Amniotic stem cell (primary cell): Measurements from ENCODE around the gene TTC34.
A peak's percentile ranks its signal among the peaks of the same experiment; 100 is the strongest.
"Not testable (repeated sequence)": the region's sequence is repeated elsewhere in the genome, so short reads cannot be mapped to it uniquely, and the experiment has no call there.

Experiments used
- DNase-seq: peaks from one replicate; lab custom pipeline; 2025; lab: John Stamatoyannopoulos, UW

The TTC34 gene

DNA sequence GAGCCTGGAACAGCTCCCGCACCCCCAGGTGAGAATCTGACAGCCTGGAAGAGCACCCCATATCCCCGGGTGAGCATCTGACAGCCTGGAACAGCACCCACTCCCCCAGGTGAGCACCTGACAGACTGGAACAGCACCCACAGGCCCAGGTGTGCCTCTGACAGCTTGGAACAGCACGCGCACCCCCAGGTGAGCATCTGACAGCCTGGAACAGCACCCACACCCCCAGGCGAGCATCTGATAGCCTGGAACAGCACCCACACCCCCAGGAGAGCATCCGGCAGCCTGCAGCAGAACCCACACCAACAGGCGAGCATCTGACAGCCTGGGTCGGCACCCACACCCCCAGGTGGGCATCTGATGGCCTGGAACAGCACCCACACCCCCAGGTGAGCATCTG lies 141.7 kb downstream of the TTC34 start:
- not testable (repeated sequence) for DNase-seq

DNA sequence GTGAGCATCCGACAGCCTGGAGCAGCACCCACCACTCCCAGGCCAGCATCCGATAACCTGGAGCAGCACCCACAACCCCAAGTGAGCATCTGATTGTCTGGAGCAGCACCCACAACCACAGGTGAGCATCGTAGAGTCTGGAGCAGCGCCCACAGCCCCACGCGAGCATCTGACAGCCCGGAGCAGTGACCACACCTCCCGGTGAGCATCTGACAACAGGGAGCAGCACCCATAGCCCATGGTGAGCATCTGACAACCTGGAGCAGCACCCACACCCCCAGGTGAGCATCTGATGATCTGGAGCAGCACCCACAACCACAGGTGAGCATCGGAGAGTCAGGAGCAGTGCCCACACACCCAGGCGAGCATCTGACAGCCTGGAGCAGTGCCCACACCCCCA lies 143.6 kb downstream of the TTC34 start:
- not testable (repeated sequence) for DNase-seq

DNA sequence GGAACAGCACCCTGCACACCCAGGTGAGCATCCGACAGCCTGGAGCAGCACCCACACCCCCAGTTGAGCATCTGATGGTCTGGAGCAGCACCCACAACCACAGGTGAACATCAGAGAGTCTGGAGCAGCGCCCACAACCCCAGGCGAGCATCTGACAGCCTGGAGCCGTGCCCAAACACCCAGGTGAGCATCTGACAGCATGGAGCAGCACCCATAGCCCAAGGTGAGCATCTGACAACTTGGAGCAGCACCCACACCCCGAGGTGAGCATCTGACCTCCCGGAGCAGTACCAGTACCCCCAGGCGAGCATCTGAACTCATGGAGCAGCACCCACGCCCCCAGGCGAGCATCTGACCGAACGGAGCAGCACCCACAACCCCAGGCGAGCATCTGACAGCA lies 144.4 kb downstream of the TTC34 start:
- DNase-seq, result not testable (repeated sequence)

DNA sequence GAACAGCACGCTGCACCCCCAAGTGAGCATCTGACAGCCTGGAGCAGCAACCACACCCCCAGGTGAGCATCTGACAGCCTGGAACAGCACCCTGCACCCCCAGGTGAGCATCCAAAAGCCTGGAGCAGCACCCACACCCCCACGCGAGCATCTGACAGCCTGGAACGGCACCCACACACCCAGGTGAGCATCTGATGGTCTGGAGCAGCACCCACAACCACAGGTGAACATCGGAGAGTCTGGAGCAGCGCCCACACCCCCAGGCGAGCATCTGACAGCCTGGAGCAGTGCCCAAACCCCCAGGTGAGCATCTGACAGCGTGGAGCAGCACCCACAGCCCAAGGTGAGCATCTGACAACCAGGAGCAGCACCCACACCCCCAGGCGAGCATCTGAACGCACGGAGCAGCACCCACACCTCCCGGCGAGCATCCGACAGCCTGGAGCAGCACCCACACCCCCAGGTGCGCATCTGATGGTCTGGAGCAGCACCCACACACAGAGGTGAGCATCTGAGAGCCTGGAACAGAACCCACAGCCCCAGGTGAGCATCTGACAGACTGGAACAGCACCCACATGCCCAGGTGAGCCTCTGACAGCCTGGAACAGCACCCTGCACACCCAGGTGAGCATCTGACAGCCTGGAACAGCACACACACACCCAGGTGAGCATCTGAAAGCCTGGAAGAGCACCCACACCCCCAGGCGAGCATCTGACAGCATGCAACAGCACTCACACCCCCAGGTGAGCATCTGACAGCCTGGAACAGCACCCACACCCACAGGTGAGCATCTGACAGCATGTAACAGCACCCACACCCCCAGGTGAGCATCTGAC lies 145.7 kb downstream of the TTC34 start:
- not testable (repeated sequence) for DNase-seq

DNA sequence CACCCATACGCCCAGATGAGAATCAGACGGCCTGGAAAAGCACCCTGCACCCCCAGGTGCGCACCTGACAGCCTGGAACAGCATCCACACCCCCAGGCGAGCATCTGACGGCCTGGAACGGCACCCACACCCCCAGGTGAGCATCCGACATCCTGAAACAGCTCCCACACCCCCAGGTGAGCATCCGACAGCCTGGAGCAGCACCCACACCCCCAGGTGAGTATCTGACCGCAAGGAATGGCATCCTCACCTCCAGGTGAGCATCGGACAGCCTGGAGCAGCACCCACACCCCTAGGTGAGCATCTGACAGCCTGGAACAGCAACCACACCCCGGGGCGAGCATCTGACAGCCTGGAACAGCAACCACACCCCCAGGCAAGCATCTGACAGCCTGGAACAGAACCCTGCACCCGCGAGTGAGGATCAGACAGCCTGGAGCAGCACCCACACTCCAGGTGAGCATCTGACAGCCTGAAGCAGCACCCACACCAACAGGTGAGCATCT lies 147.0 kb downstream of the TTC34 start:
- not testable (repeated sequence) for DNase-seq

DNA sequence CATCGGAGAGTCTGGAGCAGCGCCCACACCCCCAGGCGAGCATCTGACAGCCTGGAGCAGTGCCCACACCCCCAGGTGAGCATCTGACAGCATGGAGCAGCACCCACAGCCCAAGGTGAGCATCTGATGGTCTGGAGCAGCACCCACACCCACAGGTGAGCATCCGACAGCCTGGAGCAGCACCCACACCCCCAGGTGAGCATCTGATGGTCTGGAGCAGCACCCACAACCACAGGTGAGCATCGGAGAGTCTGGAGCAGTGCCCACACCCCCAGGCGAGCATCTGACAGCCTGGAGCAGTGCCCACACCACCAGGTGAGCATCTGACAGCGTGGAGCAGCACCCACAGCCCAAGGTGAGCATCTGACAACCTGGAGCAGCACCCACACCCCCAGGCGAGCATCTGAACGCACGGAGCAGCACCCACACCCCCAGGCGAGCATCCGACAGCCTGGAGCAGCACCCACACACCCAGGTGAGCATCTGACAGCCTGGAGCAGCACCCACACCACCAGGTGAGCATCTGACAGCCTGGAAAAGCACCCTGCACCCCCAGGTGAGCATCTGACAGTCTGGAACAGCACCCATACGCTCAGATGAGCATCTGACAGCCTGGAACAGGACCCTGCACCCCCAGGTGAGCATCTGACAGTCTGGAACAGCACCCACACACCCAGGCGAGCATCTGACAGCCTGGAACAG lies 147.6 kb downstream of the TTC34 start:
- DNase-seq, result not testable (repeated sequence)

DNA sequence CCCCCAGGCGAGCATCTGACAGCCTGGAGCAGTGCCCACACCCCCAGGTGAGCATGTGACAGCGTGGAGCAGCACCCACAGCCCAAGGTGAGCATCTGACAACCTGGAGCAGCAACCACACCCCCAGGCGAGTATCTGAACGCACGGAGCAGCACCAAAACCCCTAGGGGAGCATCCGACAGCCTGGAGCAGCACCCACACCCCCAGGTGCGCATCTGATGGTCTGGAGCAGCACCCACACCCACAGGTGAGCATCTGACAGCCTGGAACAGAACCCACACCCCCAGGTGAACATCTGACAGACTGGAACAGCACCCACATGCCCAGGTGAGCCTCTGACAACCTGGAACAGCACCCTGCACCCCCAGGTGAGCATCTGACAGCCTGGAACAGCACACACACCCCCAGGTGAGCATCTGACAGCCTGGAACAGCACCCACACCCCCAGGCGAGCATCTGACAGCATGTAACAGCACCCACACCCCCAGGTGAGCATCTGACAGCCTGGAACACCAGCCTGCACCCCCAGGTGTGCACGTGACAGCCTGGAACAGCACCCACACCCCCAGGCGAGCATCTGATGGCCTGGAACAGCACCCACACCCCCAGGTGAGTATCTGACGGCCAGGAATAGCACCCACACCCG lies 148.4 kb downstream of the TTC34 start:
- not testable (repeated sequence) for DNase-seq

DNA sequence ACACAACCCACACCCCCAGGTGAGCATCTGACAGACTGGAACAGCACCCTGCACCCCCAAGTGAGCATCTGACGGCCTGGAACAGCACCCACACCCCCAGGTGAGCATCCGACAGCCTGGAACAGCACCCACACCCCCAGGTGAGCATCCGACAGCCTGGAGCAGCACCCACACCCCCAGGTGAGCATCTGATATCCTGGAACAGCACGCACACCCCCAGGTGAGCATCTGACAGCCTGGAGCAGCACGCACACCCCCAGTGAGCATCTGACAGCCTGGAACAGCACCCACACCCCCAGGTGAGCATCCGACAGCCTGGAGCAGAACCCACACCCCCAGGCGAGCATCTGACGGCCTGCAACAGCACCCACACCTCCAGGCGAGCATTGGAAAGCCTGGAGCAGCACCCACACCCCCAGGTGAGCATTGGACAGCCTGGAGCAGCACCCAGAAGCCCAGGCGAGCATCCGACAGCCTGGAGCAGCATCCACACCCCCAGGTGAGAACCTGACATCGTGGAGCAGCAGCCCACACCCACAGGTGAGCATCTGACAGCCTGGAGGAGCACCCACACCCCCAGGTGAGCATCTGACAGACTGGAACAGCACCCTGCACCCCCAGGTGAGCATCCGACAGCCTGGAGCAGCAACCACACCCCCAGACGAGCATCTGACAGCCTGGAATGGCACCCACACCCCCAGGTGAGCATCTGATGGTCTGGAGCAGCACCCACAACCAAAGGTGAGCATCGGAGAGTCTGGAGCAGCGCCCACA lies 149.2 kb downstream of the TTC34 start:
- not testable (repeated sequence) for DNase-seq

DNA sequence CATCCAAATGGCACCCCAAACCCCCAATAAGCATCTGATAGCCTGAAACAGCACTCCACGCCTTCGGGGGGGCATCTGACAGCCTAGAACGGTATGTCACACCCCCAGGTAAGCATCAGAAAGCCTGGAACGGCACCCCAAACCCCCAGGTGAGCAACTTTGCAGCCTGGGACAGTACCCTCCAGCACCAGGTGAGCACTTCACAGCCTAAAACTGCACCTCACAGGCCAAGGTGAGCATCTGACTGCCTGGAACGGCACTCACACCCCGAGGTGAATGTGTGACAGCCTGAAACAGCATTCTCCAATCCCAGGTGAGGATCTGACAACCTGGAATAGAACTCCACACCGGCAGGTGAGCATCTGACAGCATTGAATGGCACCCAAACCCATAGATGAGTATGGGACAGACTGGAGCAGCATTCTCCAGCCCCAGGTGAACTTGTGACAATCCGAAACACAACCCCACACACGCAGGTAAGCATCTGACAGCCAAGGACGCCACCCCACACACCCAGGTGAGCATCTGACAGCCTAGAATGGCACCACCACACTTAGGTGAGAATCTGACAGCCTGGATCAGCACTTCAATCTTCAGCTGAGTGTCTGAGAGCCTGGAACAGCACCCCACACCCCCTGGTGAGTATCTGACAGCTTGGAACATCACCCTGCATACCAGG lies 150.4 kb downstream of the TTC34 start:
- DNase-seq, result no peak

DNA sequence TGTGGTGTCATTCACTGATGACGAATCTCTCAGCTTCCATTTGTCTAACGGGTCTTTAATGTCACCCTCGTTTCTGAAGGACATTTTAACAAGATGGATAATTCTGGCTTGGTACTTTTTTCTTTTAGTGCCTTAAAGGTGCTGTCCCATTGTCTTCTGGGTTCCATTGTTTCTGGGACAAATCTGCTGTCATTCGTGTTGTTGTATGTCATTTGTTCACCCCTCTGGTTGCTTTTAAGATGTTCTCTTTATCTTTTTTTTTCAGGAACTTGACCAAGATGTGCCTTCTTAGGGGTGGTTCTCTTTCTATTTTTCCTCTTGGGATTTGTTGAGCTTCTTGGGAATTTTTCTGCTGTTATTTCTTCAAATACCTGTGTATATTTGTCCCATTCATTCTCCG lies 154.7 kb downstream of the TTC34 start:
- no peak for DNase-seq

DNA sequence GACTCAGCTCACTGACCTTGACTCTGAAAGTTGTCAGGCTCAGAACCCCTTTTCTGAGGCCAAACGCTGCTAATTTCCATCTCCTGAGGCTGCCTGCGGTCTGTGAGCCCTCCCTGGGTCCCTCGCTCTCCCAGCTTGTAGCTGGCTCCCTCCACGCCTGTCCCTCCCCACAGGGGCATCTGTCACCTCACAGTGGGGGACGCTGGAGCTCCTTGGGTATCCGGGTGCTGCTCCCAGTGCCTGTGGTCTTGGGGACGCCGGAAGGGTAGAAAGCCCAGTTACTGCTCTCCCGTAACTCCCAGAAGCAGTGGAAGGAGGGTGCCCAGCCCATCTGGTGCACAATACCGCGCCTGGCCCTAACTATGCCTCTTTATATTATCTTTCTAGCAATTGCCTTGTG lies 155.7 kb downstream of the TTC34 start:
- no peak for DNase-seq

DNA sequence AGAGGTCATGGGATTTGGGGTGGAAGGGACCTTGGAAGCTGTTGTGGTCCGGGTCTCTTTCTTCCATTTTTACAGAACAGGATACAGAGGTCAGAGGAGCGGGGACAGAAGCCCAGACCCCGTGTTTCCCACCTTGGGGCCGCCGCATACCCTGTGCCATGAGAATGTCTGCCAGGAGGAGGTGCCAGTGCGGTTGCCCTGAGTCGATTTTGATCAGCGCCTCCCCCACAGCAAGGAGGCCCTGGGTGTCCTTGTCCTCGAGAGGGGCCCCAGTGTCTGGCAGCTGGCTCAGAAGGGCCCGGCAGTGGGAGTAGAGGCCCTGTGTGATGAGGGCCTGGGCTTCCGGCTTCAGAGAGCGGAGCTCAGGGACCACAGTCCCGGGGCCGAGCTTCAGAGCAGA lies 156.3 kb downstream of the TTC34 start:
- no peak for DNase-seq

DNA sequence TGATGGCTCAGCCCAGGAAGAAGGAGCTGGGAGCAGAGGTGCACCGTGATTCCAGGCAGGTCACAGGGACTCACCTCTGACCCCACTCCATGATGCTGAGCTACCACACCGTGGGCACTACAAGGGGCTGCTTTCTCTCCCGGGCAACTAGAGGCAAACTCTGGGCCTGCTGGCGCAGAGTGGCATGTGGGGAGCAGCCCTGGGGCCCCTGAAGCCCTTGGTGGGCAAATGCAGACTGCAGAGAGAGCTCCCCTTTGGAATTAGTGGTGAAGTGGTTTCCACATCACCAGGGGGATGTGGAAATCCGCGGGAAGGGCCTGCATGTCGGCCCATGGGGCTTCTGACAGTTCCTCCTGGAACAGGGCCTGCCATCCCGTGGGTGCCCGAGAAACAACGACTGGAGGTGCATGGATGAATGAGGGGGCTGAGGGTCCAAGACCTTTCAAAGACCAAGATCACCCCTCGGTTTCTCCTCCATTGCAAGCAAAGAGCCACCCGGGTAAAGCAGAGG lies 156.8 kb downstream of the TTC34 start:
- DNase-seq, result no peak

DNA sequence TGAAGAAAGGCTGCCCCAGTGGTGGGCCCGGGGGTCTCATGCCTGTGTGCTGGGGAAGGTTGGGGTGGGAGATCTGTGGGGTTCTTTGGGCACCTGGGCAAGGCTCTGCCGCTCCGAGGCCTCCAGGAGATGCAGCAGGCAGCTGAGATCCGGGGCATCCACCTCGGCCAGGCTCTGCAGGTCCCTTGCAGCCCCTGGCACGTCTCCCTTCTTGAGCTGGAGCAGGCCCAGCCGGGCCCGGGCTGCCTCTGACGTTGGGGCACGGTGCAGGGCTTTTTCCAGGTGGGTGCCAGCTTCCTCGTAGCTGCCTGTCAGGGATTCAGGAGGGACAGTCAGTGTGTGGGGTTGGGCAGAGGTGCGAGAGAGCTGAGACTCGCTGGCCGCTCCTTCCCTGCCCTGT lies 157.3 kb downstream of the TTC34 start:
- no peak for DNase-seq

DNA sequence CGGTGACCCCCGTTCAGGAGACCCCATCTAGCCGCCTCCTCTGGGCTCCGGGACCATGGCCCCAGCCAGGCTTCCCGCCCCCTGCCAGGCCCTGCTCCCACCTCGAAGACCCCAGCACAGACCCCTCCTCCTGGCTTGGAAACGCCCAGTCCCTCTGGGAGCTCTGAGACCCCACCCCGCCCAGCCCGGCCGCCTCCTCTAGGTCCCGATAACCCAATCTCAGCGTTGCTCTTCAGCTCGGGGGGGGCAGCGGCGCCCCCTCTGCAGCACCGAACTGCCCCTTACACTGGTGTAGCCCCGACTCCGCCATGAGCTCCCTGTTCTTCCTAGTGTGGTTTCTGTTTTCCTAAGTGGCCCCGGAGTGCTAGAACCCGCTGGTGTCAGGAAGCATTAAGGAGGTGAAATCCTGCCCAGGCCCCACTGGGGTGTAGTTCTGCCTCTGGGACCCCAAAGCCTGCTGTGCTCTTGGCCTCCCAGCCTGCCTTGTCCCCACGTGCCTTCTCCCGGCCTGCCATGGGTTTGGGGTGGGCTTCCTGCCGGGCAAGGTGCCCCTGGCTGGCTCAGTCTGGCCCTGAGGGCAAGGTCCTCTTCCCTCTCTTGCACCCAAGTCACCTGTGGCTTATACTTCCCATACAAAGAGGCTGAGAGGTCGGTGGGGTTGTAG lies 157.9 kb downstream of the TTC34 start:
- no peak for DNase-seq

DNA sequence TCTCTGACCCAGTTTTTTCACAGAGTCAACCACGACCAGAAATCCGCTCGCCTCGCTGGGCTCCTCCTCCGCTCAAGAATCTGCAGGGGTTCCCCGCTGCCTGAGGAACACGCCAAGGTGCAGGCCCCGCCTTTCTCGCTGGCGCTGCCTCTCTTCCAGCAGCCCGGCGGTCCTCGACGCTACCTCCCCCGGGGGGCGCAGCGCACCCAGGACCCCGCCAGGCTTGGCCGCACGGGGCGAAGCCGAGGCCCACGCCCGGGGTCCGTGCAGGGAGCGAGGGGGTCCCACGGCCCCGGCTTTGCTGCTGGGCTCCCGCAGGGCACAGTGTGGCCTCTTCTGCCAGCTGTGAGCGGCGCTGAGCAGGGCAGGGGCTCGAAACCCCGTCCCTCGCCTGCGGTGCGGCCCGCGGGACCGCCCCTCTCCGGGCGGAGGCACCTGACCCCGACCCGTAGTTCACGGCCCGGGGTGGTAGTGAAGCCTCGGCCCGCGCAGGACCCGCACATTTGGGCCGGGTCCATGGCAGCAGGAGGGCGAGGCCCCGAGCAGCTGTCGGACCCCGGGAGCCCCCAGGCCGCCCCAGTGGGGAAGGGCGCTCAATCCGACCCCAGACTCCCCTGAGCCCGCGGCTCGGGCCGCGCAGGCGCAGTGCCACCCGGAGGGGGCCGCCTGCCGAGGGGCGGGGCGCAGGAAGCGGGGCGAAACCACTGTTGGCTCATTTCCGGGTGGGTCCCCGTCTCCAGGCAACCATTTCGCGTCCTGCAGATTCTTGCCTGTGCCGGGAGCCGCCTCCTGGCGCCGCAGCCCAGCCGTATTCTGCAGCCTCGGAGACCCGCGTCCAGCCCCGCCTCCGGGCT lies 158.7 kb downstream of the TTC34 start:
- peak; percentile 56 for DNase-seq

DNA sequence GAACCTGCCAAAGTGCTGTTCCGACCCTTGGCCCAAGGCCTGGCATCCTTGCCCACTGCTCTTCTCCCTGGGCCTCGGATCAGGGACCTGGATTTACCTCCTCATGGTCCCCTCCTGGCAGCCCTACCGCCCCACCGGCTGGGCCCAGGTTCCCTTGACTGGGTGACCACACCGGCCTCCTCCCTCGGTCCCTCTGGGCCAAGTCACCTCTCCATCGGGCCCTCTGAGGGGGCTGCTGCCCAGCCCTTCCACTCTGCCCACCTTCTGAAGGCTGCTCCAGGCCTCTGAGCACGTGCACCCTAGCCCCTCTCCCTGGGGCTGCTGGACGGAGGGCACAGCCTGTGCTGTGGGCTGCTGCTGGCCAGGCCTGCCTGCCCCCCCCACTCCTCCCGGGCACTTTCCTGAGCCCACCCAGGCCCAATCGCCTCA lies 159.3 kb downstream of the TTC34 start:
- DNase-seq, result no peak

DNA sequence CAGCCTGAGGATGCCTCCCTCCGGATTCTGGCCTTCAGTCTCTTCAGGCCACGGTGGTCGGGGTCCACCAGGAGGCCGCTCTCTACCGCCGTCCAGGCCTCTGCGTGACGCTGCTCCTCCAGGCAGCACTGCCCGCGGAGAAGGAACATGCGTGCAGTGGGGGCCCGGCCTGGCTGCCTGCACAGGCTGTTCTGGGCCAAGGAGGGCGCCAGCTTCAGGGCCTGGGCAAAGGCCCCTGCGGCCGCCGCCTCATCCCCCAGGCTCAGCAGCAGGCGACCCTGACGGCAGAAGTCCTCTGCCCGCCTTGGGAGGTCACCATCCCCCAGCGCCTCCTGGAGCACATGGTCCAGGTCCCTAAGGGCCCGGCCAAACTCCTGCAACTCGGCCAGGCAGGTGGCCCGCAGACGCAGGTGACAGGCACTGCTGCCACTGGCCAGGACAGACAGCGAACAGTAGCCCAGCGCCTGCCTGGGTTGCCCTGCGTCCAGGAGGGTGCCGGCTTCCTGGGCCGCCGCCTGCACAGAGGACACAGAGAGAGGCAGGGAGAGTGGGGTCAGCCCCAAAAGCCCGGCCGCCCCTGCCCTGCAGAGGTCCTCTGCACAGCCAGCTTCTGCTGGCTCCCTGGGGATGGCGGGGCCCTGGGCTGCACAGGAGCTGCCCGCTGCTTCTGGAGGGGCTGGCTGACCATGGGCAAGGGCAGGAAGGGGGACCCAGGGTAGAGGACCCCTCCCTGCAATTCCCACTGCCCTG lies 159.9 kb downstream of the TTC34 start:
- DNase-seq, result no peak

DNA sequence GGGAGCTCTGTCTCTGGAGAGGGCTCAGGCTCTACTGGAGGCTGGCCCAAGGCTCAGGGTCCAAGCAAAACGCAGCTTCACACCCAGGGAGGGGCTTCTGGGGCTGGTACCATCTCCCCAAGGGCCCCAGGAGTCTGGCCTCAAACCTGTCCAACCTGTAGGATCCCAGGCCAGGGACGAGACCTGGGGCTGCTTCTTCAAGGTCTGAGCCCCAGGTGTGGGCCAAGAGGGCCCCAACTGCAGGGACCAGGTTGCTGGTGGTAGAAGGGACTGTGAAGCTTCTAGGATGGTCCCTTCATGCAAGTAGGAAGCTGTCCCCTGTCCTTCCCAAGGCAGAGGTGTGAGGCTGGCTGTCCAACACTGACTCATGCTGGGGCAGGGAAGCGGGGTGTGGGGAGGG lies 160.9 kb downstream of the TTC34 start:
- no peak for DNase-seq
